Measurements from ENCODE around the gene TP53BP2.

DNA sequence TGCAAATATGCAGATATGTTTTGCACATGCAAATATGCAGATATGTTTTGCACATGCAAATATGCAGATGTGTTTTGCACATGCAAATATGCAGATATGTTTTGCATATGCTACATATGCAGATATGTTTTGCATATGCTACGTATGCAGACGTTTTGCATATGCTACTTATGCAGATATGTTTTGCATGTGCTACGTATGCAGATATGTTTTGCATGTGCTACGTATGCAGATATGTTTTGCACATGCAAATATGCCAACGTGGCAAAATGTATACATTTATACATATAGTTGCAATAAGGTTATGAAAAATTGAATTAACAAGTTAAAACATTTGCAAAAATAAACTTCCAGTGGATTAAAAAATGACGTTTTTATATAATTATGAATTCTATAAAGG lies 30.8 kb upstream of the TP53BP2 start:
- TF ChIP-seq, protein P1, sequence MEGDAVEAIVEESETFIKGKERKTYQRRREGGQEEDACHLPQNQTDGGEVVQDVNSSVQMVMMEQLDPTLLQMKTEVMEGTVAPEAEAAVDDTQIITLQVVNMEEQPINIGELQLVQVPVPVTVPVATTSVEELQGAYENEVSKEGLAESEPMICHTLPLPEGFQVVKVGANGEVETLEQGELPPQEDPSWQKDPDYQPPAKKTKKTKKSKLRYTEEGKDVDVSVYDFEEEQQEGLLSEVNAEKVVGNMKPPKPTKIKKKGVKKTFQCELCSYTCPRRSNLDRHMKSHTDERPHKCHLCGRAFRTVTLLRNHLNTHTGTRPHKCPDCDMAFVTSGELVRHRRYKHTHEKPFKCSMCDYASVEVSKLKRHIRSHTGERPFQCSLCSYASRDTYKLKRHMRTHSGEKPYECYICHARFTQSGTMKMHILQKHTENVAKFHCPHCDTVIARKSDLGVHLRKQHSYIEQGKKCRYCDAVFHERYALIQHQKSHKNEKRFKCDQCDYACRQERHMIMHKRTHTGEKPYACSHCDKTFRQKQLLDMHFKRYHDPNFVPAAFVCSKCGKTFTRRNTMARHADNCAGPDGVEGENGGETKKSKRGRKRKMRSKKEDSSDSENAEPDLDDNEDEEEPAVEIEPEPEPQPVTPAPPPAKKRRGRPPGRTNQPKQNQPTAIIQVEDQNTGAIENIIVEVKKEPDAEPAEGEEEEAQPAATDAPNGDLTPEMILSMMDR (conservative IDR thresholded peaks at IDR 0.05; ENCODE audit: low read length) = no peak
- TF ChIP-seq EZH2phosphoT487 (IDR thresholded peaks at IDR 0.05; ENCODE audit: borderline replicate concordance) = no peak
